Activated CD4-positive, alpha-beta T cell treated with anti-CD3 and anti-CD28 coated beads for 1 hour (primary cell): Measurements from ENCODE around the gene DNAJC18.
"Not testable (repeated sequence)": the region's sequence is repeated elsewhere in the genome, so short reads cannot be mapped to it uniquely, and the experiment has no call there.

Experiments
- DNase-seq: peaks from one replicate; pipeline ENCODE4 v3.0.0-alpha.2; 2020

Gene DNAJC18

GRCh38 chr5:139401546-139401945, 37.8 kb downstream of the DNAJC18 start:
- no peak for DNase-seq

DNA sequence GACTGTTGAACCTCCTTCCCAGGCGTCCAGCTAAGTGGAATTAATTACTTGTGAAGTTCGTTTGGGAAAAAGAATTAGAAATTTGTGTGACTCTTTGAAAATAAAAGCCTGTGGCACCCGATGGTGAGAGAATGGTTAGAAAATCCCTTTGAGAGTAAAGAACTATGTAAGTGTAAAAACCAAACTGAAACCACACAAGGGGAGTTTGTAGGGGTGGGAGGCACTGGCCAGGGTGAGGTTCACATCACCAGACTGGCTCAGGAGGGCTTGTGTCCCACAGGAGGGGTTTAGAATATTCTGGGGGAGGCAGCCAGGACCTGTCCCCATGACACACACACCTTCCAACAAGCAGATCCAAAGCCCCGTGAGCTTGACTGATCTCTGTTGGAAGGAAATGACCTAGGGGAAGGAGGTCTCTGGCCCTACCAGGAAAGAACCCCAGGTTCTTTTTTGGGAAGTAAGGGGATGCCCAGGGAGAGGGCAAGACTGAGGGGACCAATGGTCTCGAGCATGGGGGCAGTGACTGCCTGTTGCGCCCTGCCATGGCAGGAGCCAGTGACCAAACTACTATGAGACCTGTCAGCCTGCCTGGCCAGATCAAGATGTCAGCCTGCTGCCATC, 39.7 kb downstream of the DNAJC18 start:
- no peak for DNase-seq

GRCh38 chr5:139397921-139398320, 41.4 kb downstream of the DNAJC18 start:
- DNase-seq: no peak

DNA sequence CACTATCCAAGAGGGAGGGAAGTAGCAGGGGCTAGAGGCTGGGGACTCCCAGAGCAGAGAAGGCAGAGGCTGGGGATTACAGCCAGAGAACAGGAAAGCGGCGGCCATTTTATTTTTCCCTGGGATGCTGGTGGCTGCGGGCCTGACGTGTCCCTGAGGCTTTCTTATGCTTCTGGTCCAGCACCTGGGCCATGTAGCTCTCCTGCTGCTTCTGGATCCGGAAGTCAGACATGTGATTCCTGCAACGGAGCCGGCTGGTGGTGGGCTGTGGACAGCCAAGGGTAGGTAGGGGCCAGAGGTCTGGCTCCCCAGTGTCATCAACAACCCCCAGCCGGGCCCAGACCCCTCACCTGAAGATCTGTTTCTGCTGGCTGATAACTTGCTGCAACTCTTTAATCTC, 42.6 kb downstream of the DNAJC18 start:
- DNase-seq: no peak

GRCh38 chr5:139395844-139396640, 43.3 kb downstream of the DNAJC18 start:
- no peak for DNase-seq

DNA sequence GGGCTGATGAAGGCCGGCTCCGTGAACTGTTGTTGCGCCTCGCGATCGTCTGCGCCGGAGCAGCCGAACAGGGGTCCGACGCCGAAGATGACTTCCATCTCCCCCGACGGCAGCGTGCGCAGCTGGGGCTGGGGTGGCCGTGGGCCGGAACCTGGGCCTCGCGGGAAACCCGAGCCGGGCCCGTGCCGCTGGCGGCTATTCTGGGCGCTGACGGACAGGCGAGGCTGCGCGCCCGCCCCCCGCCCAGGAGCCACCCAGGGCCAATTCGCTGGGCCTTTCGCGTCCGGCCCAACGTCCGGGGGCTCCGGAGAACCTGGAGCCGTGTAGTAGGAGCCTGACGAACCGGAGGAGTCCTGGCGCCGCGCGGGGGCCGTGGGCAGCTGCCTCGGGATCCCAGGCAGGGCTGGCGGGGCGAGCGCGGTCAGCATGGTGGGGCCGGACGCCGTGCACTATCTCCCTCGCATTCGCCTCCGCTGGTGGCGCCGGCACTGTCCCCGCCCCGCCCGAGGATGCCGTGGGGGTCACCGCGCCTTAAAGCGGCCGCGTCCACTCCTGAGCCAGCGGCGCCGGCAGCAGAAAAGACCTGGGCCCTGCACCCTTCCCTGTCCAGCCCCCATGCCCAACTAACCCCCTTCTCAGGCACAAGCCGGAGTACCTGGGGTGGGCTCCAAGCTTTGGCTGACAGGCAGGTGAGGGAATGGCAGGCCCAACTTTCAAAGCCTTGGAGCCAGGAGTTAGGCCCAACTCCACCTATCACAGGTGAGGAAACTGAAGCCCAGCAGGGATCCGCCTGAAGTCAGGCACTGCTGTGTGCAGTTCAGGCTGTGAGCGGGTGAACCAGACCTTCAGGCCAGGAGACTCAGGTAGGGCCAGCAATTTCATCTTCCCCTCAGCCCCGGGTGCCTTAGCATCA, 44.4 kb downstream of the DNAJC18 start, which contains the start of gene PROB1:
Gene PROB1, minus strand, starts transcription at position 451 of the 913 bp plus-strand sequence. Its CDS starts 23 bp downstream, at position 428.
- no peak for DNase-seq

DNA sequence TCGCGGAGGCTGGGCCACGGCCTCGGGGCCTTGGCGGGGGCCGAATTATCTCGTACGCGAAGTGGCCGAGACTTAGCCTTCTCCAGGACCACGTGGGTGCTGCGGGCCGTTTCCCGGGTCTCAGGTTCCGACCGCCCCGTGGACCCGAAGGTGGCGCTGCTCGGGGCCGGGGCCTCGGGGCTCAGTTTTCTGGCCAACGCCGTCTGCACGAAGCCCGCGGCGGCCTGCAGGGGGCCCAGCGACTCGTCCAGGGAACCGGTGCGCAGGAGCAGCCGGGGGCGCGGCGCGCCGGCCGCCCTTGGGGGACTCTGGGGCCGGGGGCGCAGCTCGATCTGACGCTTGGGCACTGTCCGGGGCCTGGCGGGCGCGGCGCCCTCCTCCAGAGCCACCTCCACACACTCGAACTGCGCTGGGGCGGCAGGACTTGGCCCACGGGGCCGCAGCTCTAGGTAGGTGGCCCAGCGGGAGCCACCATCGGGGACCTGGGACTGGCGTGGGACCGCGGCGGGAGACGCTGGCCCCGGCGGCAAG, 45.1 kb downstream of the DNAJC18 start:
- DNase-seq: no peak

- no peak for DNase-seq
These were observed 45.7 kb downstream of the DNAJC18 start for GRCh38 chr5:139393497-139394122.

DNA sequence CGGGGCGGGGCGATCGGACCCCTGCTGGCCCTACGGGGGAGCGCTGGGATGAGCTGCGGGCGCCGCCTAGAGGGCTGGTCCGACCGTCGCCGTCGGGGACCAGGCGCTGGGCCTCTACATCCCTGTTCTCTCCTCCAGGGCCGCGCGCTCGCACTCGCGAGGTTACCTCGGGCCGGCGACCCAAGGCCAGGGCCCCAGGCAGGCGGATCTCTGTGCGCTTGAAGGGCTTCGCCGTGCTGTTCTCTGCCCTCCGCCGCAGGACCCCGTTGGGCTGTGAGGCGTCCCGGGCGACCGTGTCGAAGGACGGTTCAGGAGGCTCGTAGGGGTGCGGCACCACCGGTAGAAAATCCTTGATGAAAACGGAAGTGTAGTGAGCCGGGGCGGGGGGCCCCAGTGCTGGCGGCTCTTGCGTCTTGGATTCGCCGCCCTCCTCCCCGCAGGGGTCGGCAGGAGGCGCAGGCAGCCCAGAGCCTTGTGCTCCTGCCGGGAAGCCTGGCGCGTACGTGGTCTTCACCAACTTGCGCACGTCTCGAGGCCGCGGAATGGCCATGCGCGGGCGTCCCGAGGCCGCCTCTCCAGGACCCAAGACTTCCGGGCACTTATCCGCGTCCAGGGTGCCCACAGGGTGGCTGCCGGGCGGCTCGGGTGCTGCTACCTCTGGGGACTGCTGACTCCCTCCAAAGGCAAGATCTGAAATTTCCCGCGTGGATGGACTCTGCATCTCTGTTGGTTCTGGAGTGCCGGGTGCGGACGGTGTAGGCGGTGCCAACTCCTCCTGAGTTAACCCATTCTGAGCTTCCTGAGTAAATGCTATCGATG, 46.4 kb downstream of the DNAJC18 start:
- DNase-seq: peak; percentile 55

DNA sequence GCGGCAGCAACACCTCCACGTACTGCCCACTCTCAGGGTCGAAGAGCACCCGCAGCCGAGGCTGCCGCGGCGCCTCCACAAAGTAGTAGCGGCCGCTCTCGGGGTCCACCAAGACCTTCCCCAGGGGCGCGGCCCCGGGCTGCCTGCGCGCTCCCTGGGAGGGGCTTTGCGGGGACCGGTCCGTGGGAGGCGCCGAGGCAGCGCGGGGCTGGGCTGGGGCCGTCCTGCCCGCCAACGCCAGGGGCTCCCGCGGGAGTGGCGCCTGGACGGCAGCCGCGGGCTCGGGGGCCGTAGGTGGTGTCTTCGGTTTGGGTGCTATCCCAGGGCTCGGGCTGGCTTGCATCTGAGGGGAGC, 47.0 kb downstream of the DNAJC18 start:
- DNase-seq: no peak

- DNase-seq: no peak
These were observed 47.6 kb downstream of the DNAJC18 start for GRCh38 chr5:139391570-139392323.

DNA sequence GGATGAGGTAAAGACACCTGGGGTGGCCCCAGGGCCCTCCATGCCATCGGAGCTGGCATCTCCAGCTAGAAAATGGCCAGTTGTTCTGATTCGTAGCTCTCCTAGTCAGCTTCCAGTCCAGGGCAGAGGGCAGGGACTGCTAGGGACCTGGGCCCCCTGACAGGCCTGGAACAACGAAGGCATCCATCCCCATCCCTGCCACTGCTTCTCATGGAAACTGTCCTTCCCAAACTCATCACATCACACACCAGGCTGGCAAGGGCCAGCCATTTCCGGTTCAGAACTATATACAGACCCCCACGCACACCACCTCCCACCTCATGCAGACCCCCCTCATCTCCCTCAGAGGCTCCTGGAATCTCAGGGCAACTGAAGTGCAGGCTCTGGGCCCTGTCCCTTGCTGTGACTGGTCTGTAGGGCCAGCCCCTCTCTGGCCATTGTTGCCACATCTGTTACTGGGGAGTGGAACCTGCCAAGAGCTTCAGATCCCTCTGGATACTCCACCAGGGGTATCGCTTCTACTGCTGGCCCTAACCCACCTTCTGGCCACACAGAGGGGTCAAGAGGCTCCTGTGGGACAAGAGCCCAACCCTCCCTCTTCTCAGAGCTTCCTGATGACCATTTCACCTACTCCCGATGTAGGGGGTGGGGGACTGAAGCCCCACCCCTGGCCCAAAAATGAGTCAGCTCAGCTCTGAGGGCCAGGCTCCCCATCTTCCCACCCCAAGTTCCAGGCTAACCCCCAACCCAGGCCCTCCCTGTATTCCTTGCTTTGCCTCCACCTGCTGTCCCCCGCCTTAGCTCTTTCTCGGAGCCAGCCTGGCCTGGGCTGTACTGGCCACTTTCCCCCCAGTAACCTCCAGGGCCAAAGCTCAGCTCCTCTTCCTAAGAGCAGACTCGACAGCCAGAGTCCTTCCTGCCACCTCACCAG, 48.4 kb downstream of the DNAJC18 start:
- DNase-seq: no peak

DNA sequence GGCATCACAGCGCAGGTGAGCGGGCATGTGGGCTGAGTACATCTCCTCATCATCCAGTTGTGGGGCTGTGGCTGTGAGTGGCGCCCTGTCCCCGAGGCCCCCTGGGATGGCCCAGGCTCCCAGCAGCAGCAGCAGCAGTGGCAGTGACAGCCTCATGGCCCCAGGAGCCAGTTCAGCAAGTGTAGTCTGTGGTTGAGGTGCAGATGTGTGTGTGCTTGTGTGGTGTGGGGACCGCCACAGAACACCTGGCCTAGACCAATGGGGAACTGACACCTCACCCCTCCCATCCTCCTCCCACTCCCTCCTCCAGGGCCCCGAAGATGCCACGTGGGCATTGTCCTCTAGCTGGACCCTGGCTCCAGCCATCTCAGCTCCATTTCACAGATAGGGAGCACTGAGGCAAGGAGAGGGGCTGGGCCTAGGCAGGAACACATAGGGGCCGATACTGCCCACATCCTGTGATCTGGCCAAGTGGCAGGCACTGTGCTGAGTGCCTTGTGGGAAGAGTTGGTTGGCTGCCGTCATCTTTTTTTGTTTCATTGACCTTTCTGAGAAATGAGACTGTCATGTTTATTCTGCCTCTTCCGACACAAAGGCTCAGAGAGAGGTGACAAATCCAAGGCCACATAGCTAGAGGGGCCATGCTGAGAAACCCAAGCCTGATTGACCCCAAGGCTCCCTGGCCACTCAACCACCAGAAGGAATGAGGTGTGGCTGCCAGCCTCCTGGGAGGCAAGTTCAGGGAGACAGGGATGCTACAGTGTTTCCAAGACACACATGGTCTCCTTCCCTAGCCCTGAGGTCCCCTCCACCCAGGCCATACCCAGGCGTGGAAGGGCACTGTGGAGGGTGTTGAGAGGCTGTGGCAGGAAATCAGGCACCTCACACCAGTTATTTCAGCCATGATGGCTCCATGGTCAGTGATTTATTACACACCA, 49.4 kb downstream of the DNAJC18 start, which contains the start of gene MZB1:
Gene MZB1, minus strand, starts transcription at position 213 of the 938 bp plus-strand sequence. Its CDS starts 57 bp downstream, at position 156.
- DNase-seq: no peak

GRCh38 chr5:139388198-139388821, 51.0 kb downstream of the DNAJC18 start:
- DNase-seq: no peak

DNA sequence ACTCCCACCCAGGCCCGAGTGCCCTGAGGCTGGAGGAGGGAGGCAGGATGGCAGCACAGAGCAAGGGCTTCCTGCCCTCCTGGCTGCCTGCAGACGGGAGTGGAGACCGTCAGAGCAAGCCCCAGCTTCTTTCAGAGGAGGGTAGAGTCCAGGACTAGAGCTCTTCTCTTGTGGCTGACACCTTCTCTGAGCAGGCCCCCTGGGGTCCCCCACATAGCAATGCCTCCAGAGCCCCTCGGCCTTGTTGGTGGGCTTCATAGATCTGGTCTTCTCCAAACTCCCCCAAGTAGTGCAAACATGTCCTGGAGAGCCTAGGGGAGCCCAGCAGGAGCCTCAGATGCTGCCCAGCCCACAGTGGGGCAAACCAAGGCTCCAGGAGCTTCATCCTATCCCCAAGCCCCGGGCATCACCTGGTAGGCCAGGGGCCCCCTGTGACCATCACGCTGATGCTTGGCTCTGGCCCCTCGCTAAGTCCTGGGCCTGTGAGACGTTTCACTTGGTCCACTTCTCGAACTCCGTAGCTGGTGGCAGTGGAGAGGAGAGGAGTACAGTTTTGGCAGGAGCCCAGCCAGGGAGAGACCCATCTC, 51.6 kb downstream of the DNAJC18 start:
- DNase-seq: no peak

- not testable (repeated sequence) for DNase-seq
These were observed 52.4 kb downstream of the DNAJC18 start for GRCh38 chr5:139386956-139387355.

DNA sequence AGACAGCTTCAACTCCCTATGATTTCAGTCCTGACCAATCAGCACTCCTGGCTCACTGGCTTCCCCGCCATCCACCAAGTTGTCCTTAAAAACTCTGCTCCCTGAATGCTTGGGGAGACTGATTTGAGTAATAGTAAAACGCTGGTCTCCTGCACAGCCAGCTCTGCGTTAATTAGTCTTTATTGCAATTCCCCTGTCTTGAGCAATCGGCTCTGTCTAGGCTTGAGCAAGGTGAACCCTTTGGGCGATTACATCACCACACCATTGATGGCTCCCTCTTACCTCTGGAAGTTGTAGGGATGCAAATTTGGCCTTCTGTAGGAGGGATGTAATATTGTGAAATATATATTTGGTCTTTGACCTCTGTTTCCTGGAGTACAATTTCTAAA, 53.3 kb downstream of the DNAJC18 start:
- DNase-seq: no peak
